Activated B cell treated with CpG ODN at 0.5 μM for 24 hours (primary cell): ENCODE results near the gene PRKAR1B. TPM values are rescaled to one million over a fixed set of nuclear protein-coding genes. Genes with fewer than 3 reads are reported as not detected.

Source experiments
- ATAC-seq: fragments of 200-7000 bp; cut with Tn5 transposase; one replicate; pipeline ENCODE4 v1.10.0; 2021; ENCODE audit warnings: low read depth, mild to moderate bottlenecking, moderate library complexity
- CTCF ChIA-PET: fragments of 350-600 bp; sonication (Branson Sonifier 250); formaldehyde crosslinking; loops from one replicate; lab custom pipeline; 2021; ENCODE audit warnings: antibody characterized with exemption; lab: Charles Lee
- POLR2A ChIA-PET: fragments of 350-600 bp; sonication (Branson Sonifier 250); formaldehyde crosslinking; loops from one replicate; lab custom pipeline; 2021; ENCODE audit warnings: antibody characterized with exemption; lab: Charles Lee
- DNase-seq: peaks from one replicate; pipeline ENCODE4 v3.0.0; 2022
- H3K27ac Mint-ChIP-seq: one replicate; pipeline ENCODE4 v1.8.0; 2020; ENCODE audit warnings: mixed read lengths
- H3K27me3 Mint-ChIP-seq: one replicate; pipeline ENCODE4 v1.8.0; 2021; ENCODE audit warnings: mixed read lengths
- H3K36me3 Mint-ChIP-seq: one replicate; pipeline ENCODE4 v1.8.0; 2021; ENCODE audit warnings: low read depth, mixed read lengths
- H3K4me1 Mint-ChIP-seq: one replicate; pipeline ENCODE4 v1.8.0; 2021; ENCODE audit warnings: mixed read lengths
- H3K4me3 Mint-ChIP-seq: one replicate; pipeline ENCODE4 v1.8.0; 2020; ENCODE audit warnings: mild to moderate bottlenecking, mixed read lengths
- H3K9me3 Mint-ChIP-seq: one replicate; pipeline ENCODE4 v1.8.0; 2020; ENCODE audit warnings: mixed read lengths
- intact Hi-C: fragments of 100-400 bp; cut with micrococcal nuclease; formaldehyde crosslinking; loops from one replicate; pipeline ENCODE4 v1.15.1; 2024
- total RNA-seq: library from RNA; stranded (reverse); gene quantifications from 2 replicates; pipeline ENCODE4 v1.2.3, GENCODE V29; 2022
- TF ChIP-seq, protein P1 (sequence below): fragments of 200-600 bp; IDR thresholded peaks from one replicate; pipeline ENCODE4 v1.8.0; 2022; ENCODE audit warnings: antibody characterized with exemption, mild to moderate bottlenecking

PRKAR1B gene
- total RNA-seq, 1 donor from 2014 or later: 17.5 TPM

- no peak for ATAC-seq
- H3K4me1 Mint-ChIP-seq: peaks cover 22% of the 10 kb centered on the region
- H3K9me3 Mint-ChIP-seq: no peaks in the 10 kb centered on the region
- no peaks in the 10 kb centered on the region for H3K27me3 Mint-ChIP-seq
- H3K4me3 Mint-ChIP-seq: no peak overlapping the region
- CTCF ChIA-PET: no interaction called here
- no peak overlapping the region for H3K27ac Mint-ChIP-seq
- intact Hi-C loops: loop anchor here (5.0 kb wide), 1 partner anchor 407 kb away; no protein-coding TSS in a partner anchor
- H3K36me3 Mint-ChIP-seq: peaks cover 30% of the 10 kb centered on the region
- POLR2A ChIA-PET: no interaction called here
- TF ChIP-seq, protein P1, sequence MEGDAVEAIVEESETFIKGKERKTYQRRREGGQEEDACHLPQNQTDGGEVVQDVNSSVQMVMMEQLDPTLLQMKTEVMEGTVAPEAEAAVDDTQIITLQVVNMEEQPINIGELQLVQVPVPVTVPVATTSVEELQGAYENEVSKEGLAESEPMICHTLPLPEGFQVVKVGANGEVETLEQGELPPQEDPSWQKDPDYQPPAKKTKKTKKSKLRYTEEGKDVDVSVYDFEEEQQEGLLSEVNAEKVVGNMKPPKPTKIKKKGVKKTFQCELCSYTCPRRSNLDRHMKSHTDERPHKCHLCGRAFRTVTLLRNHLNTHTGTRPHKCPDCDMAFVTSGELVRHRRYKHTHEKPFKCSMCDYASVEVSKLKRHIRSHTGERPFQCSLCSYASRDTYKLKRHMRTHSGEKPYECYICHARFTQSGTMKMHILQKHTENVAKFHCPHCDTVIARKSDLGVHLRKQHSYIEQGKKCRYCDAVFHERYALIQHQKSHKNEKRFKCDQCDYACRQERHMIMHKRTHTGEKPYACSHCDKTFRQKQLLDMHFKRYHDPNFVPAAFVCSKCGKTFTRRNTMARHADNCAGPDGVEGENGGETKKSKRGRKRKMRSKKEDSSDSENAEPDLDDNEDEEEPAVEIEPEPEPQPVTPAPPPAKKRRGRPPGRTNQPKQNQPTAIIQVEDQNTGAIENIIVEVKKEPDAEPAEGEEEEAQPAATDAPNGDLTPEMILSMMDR: no peak
- no peak for DNase-seq
Observed at GRCh38 chr7:729140-730000, 2.3 kb upstream of the PRKAR1B start.

DNA sequence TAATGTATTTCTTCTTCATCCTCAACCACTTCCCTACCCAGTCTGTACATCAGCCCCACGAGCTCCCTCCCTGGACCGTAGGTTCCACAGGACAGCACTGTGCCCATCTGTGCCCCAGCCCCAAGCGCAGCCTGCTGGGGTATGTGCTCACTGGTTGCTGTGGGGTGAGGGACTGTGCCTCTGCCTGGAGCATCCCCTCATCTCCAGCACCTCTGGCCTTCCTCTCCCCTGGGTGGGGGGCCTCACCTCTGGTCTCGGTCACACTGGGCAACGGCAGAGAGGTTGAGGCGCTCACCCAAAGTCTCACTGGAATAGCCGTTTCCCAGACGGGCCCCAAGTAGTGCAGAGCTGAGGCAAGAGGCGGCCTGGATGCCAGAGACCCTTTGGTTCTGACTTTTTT is 1.5 kb upstream of the PRKAR1B start:
- TF ChIP-seq, protein P1: no peak
- intact Hi-C loops: loop anchor here (5.0 kb wide), 1 partner anchor 406 kb away; no protein-coding TSS in a partner anchor
- Mint-ChIP-seq H3K27me3 (no peaks in the 10 kb centered on the region), H3K27ac (no peak overlapping the region), H3K4me3 (peak overlapping the region; percentile 79), H3K4me1 (peaks cover 22% of the 10 kb centered on the region), H3K36me3 (peaks cover 30% of the 10 kb centered on the region), H3K9me3 (no peaks in the 10 kb centered on the region)
- ChIA-PET CTCF (no interaction called here), POLR2A (no interaction called here)
- DNase-seq (no peak), ATAC-seq (no peak)

DNA sequence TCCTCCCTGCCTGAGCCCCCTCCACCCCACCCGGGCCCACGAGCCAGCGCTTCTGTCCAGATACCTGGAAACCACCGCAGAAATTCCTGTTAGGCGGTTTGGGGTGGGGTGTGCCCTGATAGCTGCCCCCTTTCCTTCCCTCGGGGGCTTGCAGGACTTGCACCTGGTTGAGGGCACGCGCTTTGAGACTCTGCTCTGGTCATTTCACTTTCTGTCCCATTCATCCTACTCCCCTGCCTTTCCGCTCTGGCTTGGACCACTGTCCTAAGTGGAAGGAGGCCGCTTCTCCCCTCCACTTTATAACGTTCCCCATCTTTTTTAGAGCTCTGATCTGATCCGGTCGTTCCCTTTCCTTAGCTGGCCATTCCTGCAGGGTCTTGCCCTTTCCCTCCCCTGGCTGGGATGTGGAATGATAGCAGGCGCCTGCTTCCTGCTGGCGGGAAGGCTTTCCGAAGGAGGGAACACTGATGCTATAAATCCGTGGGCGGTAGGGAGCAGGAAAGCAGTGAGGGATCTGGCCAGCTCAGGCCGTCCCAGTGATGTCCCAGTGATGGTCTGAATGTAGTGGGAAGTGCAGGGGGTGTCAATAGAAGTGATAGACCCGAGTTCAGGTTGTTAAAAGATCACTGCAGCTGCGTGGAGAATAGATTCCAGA is 852 bp upstream of the PRKAR1B start:
- intact Hi-C loops: loop anchor here (2.0 to 5.0 kb wide), 4 partner anchors 85 to 406 kb away; partner anchors contain the start of gene GET4
- Mint-ChIP-seq H3K4me1 (peaks cover 22% of the 10 kb centered on the region), H3K9me3 (no peaks in the 10 kb centered on the region), H3K27ac (peak overlapping the region; percentile 20), H3K27me3 (no peaks in the 10 kb centered on the region), H3K4me3 (peak overlapping the region; percentile 79), H3K36me3 (peaks cover 30% of the 10 kb centered on the region)
- ChIA-PET CTCF (no interaction called here), POLR2A (interaction anchor here (0.6 to 2.0 kb wide), 3 partner anchors 126 to 749 kb away, joined by 3 to 4 read pairs (median 4); no protein-coding TSS in a partner anchor)
- TF ChIP-seq, protein P1: no peak
- ATAC-seq: no peak
- no peak for DNase-seq

- Mint-ChIP-seq H3K4me3 (no peak overlapping the region), H3K4me1 (peaks cover 22% of the 10 kb centered on the region), H3K27me3 (no peaks in the 10 kb centered on the region), H3K36me3 (peaks cover 27% of the 10 kb centered on the region), H3K27ac (no peak overlapping the region), H3K9me3 (peaks cover 1% of the 10 kb centered on the region)
- ChIA-PET CTCF (no interaction called here), POLR2A (interaction anchor here (0.6 to 2.0 kb wide), 3 partner anchors 23 to 125 kb away, joined by 4 to 6 read pairs (median 5); no protein-coding TSS in a partner anchor)
- intact Hi-C loops: loop anchor here (1.0 to 5.0 kb wide), 6 partner anchors 86 to 404 kb away; partner anchors contain the start of gene GET4
- ATAC-seq: peak; percentile 32
- DNase-seq: no peak
- TF ChIP-seq, protein P1: no peak
Observed at GRCh38 chr7:726854-727103, 302 bp downstream of the PRKAR1B start.
